GM18511 (cell line): ENCODE results near the gene RHD.
"Not testable (repeated sequence)": the region's sequence is repeated elsewhere in the genome, so short reads cannot be mapped to it uniquely, and the experiment has no call there.

Experiments
- ATAC-seq: cut with Tn5 transposase; IDR thresholded peaks from one replicate; pipeline ENCODE4 v1.9.1; 2021; ENCODE audit warnings: mild to moderate bottlenecking, moderate library complexity; ENCODE audit not compliant: unreplicated experiment

The RHD gene

DNA sequence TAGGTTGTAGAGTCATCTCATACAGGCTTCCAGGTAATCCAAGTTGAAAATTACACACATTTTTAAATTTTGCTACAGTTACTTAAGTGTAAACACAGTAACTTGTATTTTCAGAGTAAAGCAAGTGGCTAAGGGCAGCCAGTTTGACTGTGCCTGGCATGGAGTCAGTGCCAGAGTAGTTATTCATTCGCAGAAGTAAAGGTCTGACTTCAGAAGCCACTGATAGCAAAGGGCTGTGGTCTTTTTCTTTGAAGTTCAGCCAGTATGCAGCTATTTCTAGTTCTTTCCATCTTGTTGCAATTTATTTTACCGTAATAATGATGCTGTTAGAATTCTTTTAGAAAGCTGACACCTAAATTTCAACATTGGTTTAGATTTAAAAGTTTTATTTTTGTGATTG lies 75.2 kb downstream of the RHD start:
- no peak for ATAC-seq

GRCh38 chr1:25349606-25350005 lies 77.3 kb downstream of the RHD start:
- ATAC-seq: no peak

DNA sequence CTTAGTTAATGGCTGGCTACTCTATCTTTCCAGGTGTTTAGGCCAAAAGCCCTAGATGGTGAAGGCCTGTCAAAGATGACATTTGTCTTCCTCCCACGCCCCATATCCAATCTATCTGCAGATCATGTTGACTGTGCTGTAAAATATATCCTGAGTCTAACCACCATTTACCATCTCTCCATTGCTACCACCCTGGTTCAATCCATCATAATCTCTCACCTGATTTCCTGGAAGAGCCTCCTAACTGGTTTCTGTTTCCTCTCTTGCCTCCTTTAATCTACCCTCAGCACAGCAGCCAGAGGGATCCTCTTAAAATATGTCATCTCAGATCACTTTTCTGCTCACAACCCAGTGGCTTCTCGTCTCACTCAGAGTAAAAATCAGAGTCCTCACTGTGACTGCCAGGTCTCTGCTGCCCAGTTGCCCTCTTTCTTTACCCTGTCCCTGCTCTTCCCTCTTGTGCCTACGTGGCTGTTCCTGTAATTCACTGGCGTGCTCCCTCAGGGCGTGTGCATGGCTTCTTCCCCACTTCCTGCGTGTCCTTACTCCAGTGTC lies 83.6 kb downstream of the RHD start:
- no peak for ATAC-seq

GRCh38 chr1:25356441-25356840 lies 84.1 kb downstream of the RHD start:
- no peak for ATAC-seq

GRCh38 chr1:25356848-25357247 lies 84.5 kb downstream of the RHD start:
- ATAC-seq: no peak

DNA sequence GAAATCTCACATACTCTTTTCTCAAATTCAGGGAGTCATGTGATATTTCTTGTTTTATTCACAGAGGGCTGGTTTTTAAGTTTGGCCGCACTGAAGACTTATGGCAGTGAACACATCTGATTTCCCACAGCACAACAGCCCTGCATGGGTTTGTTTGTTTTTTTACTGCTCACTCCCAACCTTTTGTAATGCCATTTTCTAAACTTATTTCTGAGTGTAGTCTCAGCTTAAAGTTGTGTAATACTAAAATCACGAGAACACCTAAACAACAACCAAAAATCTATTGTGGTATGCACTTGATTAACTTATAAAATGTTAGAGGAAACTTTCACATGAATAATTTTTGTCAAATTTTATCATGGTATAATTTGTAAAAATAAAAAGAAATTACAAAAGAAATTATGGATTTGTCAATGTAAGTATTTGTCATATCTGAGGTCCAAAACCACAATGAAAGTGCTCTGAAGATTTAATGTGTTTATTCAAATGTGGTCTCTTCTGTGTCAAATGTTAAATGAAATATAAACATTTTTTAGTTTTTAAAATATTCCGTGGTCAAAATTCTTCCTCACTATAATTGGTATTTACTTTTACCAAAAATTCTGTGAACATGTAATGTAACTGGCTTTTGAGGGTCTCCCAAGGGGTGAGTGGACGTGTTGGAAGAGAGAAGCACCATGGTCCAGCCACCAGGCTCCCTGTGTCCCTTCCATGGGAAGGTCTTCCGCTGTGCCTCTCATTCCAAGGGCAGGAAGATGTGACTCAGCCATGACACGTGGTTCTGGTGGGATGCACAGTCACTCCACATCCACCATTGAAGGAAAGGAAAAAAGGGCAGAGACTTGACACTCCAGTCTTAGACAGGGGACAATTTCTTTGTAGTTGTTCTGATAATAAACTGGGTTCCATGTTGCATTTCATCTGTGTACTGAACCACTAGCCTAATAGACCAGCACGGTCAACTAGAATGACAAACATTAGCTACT lies 88.6 kb downstream of the RHD start:
- no peak for ATAC-seq

DNA sequence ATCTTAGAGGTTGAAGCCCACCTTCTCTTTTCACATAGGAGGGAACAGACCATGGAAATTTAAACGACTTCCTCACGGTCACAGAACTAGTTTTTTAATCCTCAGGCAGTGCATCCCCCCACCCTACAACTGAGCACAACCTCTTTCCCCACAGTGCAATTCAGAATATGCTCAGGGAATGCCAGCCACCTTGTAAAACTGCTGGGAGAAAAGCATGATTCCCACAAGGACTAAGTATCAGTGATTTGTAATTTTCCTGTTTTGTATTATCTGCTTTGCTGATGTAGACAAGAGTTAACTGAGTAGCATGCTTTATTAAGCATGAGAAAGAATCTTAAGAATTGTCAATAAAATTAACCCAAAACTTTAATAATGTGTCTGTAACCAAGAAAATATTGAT lies 89.6 kb downstream of the RHD start:
- no peak for ATAC-seq

GRCh38 chr1:25362634-25363559 lies 90.6 kb downstream of the RHD start:
- not testable (repeated sequence) for ATAC-seq

DNA sequence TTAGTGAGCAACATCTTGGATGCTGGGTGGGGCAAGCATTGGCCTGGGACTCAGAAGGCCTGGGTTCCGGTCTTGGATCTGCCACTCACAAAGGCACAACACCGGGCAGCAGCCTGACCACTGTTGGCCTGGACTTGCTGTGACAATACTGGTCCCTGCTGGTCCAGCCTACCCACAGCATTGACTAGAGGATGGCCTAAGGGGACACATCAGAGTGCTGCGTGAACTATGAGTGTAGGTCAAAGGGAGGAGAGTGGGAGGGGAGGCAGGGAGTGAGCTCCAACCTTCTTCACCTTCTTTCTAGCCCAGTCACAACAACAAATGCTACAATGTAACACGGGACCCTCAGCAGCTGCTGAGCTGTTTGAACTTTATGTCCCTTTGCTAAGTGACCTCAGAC lies 96.9 kb downstream of the RHD start:
- ATAC-seq: no peak

DNA sequence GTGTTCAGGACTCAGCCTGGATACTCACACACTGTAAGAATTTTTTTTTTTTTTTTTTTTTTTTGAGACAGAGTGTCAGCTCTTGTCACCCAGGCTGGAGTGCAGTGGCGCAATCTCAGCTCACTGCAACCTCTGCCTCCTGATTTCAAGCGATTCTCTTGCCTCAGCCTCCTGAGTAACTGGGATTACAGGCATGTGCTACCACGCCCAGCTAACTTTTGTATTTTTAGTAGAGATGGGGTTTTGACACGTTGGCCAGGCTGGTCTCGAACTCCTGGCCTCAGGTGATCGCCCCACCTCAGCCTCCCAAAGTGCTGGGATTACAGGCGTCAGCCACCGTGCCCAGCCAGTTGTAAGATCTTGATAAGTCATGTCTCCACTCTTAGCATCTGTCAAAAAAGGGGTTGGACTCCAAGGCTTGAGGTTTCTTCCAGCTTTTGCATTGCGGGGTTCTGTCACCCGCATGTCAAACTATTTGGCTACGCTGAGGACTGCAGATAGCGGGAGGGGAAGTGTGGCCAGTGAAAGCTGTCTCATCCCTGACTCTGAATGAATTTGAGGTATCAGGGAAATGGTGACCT lies 97.5 kb downstream of the RHD start:
- ATAC-seq: not testable (repeated sequence)

DNA sequence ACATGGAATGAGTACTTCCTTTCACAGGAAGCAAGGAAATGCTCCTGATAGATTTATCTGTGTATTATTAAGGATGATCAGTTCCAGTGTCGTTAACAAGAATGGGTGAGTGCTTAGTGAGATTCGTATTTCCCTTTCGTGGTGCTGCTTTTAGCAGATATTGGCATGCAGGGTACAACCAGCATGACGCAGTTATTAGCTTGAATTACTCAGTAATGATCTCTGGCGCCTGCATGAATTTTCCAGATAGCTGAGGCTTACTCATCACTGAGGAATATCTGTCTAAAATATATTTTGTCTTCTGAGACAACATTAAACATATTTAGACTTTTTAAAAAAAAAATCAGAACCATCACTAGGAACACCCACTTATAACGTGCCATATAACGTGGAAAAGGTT lies 99.4 kb downstream of the RHD start:
- not testable (repeated sequence) for ATAC-seq

- not testable (repeated sequence) for ATAC-seq
Observed at GRCh38 chr1:25378367-25378766, 106.1 kb downstream of the RHD start.
